Stimulated activated naive CD8-positive, alpha-beta T cell treated with anti-CD3 and anti-CD28 coated beads, Interleukin-15, Interleukin-2, amounts not matched to agents 100 ng/mL and 50 ng/mL, for 24 hours (primary cell): ENCODE data around the gene BEX4.
"Not testable (repeated sequence)": the region's sequence is repeated elsewhere in the genome, so short reads cannot be mapped to it uniquely, and the experiment has no call there.

Experiments
- H3K27ac Mint-ChIP-seq: one replicate; pipeline ENCODE4 v1.8.0; 2021; ENCODE audit warnings: mild to moderate bottlenecking, mixed read lengths
- H3K27me3 Mint-ChIP-seq: one replicate; pipeline ENCODE4 v1.8.0; 2021; ENCODE audit warnings: mixed read lengths
- H3K36me3 Mint-ChIP-seq: one replicate; pipeline ENCODE4 v1.8.0; 2021; ENCODE audit warnings: low read depth, mixed read lengths
- H3K4me1 Mint-ChIP-seq: one replicate; pipeline ENCODE4 v1.8.0; 2021; ENCODE audit warnings: low read depth, mixed read lengths
- H3K4me3 Mint-ChIP-seq: one replicate; pipeline ENCODE4 v1.8.0; 2021; ENCODE audit warnings: mild to moderate bottlenecking, mixed read lengths
- H3K9me3 Mint-ChIP-seq: one replicate; pipeline ENCODE4 v1.8.0; 2021; ENCODE audit warnings: mixed read lengths

The BEX4 gene

DNA sequence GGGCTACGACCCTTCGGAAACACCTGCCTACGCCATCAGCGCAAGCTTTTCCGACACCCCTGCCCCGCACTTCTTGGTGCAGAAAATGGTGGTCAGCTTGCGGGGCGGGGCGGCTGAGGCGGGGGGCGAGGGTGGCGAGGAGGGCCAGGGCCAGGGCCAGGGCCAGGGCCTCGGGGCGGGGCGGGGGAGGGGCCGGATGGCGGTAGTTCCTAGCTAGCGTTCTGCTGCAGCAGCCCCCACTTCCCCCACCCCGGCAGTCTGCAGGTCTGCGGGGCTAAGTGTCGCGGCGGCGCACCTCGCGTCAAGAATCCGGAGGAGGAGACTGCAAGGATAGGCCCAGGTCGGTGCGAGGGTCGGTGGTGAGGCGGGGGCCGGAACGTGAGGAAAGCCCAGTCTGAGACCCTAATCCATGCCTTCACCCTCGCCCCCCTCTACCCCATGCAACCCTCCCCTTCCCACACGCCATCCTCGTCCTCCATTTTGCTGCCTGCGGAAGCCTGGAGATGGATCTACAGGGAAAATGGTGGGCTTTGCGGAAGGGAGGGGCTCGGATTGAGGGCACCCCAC lies 600 bp downstream of the BEX4 start:
- peak overlapping the region; percentile 65 for H3K27ac Mint-ChIP-seq
- peaks cover 20% of the 10 kb centered on the region for H3K4me1 Mint-ChIP-seq
- peak overlapping the region; percentile 79 for H3K4me3 Mint-ChIP-seq
- no peaks in the 10 kb centered on the region for H3K36me3 Mint-ChIP-seq
- no peaks in the 10 kb centered on the region for H3K27me3 Mint-ChIP-seq
- H3K9me3 Mint-ChIP-seq: no peaks in the 10 kb centered on the region

DNA sequence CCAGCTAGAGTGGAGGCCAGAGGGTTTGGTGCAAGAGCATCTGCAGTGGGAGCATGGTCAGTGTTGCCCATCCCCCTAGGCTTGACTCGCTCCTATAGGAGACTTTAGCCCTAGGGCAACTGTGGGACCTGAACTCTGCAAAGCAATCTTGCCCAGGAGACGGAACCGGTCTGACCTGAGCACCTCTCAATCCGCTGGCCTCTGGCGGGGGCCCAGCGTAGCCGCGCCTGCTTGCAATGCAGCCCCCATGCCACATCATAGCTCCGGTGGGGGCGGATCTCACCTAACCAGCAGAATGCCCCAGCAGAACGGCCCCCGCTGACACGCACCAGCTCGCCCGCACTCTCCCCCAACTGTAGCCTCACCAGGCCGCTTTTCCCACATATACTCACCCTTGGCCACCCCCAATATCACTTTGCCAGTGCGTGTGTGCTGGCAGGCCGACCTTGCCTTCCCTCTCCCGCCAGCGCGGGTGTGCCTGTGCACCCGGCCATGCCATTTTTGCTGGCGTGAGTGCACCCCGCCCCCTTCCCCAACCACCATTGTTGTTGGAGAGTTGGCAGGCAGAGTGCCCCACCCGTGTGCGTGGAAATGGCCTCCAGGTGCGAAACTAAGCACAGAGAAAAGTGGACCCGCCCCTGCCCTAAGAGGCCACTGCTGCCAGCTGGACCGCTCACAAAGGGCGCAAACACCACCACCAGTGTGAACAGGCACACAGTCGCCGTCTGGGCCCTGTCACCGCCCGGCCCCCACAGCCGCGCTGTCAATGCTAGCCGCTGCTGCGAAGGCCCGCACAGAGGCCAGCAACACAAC lies 5.8 kb downstream of the BEX4 start:
- Mint-ChIP-seq H3K4me3 (no peak overlapping the region), H3K27me3 (peaks cover 14% of the 10 kb centered on the region), H3K36me3 (no peaks in the 10 kb centered on the region), H3K4me1 (peaks cover 16% of the 10 kb centered on the region), H3K27ac (no peak overlapping the region), H3K9me3 (no peaks in the 10 kb centered on the region)

DNA sequence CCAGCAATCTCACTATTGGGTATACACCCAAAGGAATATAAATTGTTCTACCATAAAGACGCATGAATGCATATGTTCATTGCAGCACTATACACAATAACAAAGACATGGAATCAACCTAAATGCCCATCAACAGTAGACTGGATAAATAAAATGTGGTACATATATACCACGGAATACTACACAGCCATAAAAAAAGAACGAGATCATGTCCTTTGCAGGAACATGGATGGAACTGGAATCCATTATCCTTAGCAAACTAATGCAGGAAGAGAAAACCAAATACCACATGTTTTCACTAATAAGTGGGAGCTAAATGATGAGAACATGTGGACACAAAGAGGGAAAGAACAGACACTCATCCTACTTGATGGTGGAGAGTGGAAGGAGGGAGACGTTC lies 11.0 kb downstream of the BEX4 start:
- not testable (repeated sequence) for H3K4me3 Mint-ChIP-seq, H3K27ac Mint-ChIP-seq, H3K4me1 Mint-ChIP-seq, H3K9me3 Mint-ChIP-seq, H3K36me3 Mint-ChIP-seq
- peaks cover 14% of the 10 kb centered on the region for H3K27me3 Mint-ChIP-seq

DNA sequence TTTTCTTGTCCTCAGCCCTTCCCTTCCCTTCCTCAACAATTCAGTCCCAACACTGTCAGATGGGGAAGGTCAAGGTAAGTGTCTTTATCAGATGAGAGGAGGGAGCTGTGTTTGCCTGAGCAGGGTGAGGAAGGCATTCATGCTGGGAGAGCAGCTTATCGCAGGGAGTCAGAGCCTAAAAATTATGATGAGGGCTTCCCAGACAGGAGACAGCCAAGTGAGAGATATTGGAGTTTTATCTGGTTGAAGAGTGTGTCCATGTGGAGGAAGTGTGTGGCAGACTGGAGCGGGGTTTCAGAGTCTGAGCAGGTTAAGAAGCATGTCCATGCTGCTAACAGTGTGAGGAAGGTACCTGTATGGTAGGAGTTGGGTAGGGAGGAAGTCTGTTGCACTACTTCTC lies 18.4 kb downstream of the BEX4 start:
- H3K9me3 Mint-ChIP-seq: no peaks in the 10 kb centered on the region
- H3K4me1 Mint-ChIP-seq: no peaks in the 10 kb centered on the region
- no peaks in the 10 kb centered on the region for H3K27me3 Mint-ChIP-seq
- H3K27ac Mint-ChIP-seq: no peak overlapping the region
- H3K36me3 Mint-ChIP-seq: no peaks in the 10 kb centered on the region
- no peak overlapping the region for H3K4me3 Mint-ChIP-seq

DNA sequence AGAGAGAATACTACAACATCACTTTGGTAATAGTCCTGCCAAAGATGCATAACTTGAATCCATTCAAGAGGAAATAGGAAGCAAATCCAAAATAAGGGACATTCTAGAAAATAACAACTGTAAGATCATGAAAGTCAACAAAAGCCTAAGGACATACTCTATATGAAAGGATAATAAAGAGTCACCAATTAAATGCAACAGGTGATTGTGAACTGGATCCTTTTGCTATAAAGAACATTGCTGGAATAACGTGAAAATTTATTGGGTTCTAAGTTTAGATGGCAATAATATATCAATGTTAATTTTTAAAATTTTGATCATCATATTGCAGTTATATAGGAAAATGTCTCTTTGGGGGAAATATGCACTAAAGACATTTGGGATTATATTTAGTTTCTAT lies 20.0 kb downstream of the BEX4 start:
- H3K4me3 Mint-ChIP-seq: no peak overlapping the region
- H3K36me3 Mint-ChIP-seq: no peaks in the 10 kb centered on the region
- H3K27me3 Mint-ChIP-seq: no peaks in the 10 kb centered on the region
- no peaks in the 10 kb centered on the region for H3K4me1 Mint-ChIP-seq
- no peak overlapping the region for H3K27ac Mint-ChIP-seq
- H3K9me3 Mint-ChIP-seq: no peaks in the 10 kb centered on the region

DNA sequence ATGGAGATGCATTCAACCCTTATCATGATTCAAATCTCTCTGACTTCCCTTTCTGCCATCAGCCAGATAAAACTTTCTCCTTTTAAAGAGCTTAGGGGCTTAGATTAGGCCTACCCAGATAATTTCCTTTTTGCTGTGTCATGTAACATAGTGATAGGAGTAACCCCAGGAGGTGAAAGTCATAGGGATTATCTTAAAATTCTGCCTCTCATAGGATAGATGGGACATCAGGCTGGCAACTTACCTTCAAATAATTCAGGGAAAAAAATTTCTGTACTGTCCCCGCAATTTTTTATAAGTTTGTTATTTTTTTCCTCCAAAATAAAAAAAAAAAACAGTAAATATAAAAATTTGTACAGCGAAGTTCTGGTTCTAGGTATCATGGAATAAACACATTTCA lies 20.7 kb downstream of the BEX4 start:
- H3K27ac Mint-ChIP-seq, H3K36me3 Mint-ChIP-seq, H3K9me3 Mint-ChIP-seq, H3K4me1 Mint-ChIP-seq, H3K4me3 Mint-ChIP-seq, H3K27me3 Mint-ChIP-seq: not testable (repeated sequence)

DNA sequence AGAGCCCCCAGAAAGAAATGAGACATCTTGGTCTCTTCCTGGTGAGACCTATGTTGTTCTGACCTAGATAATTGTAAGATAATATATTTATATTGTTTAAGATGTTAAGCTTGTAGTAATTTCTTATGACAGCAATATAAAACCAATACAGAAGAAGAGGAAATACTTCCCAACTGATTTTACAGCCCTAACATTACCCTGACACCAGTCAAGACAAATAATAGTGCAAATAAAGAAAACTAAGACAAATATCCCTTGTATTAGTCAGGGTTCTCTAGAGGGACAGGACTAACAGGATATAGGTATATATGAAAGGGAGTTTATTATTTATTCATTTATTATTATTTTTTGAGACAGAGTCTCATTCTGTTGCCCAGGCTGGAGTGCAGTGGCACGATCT lies 21.4 kb downstream of the BEX4 start:
- no peaks in the 10 kb centered on the region for H3K36me3 Mint-ChIP-seq
- no peaks in the 10 kb centered on the region for H3K27me3 Mint-ChIP-seq
- H3K9me3 Mint-ChIP-seq: no peaks in the 10 kb centered on the region
- no peak overlapping the region for H3K4me3 Mint-ChIP-seq
- no peak overlapping the region for H3K27ac Mint-ChIP-seq
- no peaks in the 10 kb centered on the region for H3K4me1 Mint-ChIP-seq

DNA sequence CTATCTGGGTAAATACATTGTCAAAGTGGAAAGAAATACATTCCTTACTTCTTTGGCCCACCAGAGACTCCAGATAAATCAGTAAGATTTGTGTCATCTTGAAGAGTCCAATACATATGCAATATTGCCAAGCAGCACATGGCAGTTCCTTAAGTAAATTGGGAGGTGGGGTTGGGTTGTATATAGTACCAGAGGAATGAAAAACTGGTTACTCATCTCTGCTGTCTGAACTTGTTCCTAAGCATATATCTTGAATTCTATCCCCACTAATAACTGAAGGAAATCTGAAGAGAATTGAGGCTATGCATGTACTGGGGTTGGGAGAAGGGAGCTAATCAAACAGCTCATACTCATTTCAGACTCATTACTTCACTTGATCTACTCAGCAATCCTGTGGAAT lies 25.2 kb downstream of the BEX4 start:
- Mint-ChIP-seq H3K27ac (no peak overlapping the region), H3K4me1 (no peaks in the 10 kb centered on the region), H3K36me3 (no peaks in the 10 kb centered on the region), H3K27me3 (no peaks in the 10 kb centered on the region), H3K9me3 (no peaks in the 10 kb centered on the region), H3K4me3 (no peak overlapping the region)

DNA sequence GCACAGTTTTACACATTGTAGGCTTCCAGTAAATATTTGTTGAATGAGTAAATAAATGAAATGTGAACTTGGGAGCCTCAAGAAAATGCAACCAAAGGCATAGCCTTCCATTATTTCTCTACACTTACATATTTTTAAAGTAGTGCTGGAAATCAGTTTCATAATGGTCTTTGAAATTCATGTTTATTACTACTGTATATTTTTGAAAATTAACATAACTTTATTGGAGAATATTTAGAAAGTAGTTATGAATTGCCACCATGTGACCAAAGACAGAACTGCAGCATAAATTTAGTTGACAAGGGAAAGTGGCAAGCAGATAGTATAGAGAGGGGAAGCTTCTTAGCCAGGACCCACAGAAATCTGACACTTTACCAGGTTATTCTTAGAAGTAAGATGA lies 33.6 kb downstream of the BEX4 start:
- Mint-ChIP-seq H3K9me3 (no peaks in the 10 kb centered on the region), H3K4me1 (peaks cover 4% of the 10 kb centered on the region), H3K27me3 (no peaks in the 10 kb centered on the region), H3K4me3 (no peak overlapping the region), H3K36me3 (peaks cover 6% of the 10 kb centered on the region), H3K27ac (no peak overlapping the region)

DNA sequence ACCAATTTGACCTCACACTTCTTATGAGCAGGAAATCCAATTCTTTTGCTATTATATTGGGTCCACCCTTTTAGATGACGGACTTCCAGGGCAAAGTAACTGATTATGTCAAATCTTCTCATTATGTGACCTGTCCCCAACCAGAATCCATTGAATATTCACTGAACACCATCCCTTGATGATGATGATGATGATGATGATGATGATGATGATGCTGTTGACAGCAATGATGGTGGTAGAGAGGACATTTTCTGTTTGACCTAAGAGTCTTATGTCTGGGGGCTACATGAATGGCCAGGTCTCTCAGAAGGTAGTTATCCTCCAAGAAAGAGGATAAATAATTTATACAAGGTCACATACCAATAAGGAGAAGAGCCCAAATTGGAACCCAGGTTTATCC lies 34.9 kb downstream of the BEX4 start:
- Mint-ChIP-seq H3K36me3 (peaks cover 8% of the 10 kb centered on the region), H3K27ac (no peak overlapping the region), H3K9me3 (no peaks in the 10 kb centered on the region), H3K27me3 (no peaks in the 10 kb centered on the region), H3K4me3 (no peak overlapping the region), H3K4me1 (peaks cover 7% of the 10 kb centered on the region)

DNA sequence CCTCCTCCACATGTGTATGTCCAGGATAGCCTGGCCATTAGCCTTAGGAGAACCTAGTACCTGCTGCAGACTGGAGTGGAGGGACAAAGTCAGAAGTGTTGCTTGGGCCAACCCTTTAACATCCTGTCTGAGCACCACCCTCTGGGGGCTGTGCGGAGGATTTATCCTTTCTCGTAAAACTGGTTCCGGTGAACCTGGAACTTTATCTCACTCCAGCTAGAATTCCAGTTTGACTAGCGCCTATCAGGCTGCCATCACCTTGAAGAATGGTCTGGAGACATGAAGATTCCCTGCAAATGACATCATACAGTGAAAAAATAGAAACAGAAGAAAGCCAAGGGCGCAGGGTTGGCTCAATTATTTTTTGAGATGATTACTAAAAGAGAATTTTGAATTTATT lies 36.1 kb downstream of the BEX4 start:
- Mint-ChIP-seq H3K4me3 (no peak overlapping the region), H3K27me3 (no peaks in the 10 kb centered on the region), H3K27ac (no peak overlapping the region), H3K9me3 (no peaks in the 10 kb centered on the region), H3K4me1 (peaks cover 13% of the 10 kb centered on the region), H3K36me3 (peaks cover 8% of the 10 kb centered on the region)

DNA sequence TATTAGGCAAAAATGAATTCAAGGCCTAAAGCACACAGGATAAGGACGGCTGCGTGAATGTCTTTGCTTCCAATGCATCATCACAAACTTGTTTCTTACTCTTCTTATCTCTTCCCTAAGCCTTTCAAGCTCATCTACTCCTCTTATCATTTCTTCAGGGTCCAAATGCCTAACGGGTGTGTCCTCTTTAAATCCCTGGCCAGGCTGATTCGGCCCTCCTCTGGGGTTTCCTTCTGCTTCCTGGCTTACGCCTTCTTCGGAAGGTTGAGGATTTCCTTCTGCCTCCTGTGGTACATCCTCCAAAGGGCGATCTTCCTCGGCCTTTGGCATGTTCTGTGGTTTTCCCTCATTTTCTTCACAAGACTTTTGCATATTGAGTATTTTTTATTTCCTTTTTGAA lies 38.7 kb downstream of the BEX4 start:
- H3K27me3 Mint-ChIP-seq: no peaks in the 10 kb centered on the region
- no peaks in the 10 kb centered on the region for H3K9me3 Mint-ChIP-seq
- peak overlapping the region; percentile 93 for H3K4me3 Mint-ChIP-seq
- peak overlapping the region; percentile 93 for H3K27ac Mint-ChIP-seq
- peaks cover 8% of the 10 kb centered on the region for H3K36me3 Mint-ChIP-seq
- H3K4me1 Mint-ChIP-seq: peaks cover 13% of the 10 kb centered on the region

DNA sequence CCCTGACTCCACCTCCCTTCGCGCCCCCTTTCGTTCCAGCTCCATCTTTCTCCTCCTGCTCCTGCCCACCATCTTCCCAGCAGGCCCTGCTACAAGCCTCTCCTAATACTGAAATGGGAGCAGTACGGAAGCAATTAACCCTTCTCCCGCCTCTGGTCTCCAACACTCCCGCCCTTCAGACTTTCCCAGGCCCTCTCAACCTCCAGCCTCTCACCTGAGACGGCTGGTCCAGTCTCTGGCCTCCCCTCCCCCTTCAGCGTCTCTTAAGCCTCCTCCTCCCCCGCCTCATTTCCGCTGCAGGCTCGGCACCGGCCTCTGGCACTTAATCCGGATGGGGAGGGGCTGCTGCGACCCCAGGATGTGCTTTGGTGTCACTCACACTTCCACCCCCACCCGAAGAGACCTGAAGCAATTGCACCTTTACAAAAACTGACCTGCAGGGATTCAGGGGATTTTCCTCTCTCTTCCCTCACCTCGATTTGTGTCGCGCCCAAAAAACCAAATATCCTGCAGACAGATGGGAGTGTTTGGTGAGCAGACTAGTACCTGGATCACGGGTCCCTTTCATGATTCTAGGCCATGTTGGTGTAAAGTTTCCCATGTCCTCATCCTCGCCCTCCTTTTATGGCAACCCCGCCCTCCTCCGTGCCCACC lies 39.4 kb downstream of the BEX4 start:
- peak overlapping the region; percentile 93 for H3K4me3 Mint-ChIP-seq
- H3K27me3 Mint-ChIP-seq: no peaks in the 10 kb centered on the region
- H3K36me3 Mint-ChIP-seq: peaks cover 8% of the 10 kb centered on the region
- H3K27ac Mint-ChIP-seq: peak overlapping the region; percentile 93
- peaks cover 13% of the 10 kb centered on the region for H3K4me1 Mint-ChIP-seq
- no peaks in the 10 kb centered on the region for H3K9me3 Mint-ChIP-seq

DNA sequence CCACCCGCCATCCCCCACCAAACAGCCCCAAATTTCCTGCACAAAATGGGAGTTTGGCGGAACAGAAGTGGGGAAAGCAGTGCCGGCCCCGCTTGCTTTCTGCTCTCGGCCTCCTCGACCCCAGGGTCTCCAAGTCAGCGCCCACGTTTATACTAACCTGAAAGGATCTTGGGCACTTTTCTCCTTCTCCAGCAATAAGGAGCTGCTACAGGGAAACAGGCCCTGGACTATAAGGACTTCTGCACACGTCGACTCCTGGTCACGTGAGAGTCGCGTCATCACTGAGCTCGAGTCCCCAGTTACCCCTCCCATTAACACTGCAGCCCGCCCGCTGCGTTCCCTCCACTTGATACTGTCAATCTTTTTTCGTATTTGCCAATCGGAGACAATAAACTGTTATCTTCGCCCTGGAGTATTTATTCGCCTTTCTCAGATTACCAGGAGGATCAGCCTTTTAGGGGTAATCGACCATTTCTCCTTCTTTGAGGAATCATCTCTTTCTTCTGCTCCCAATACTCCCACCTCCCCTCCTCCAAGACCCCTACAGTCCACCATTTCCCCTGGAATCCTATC lies 40.1 kb downstream of the BEX4 start, which contains the start of gene TCEAL8:
TSS of gene TCEAL8 (minus strand) at position 235 of the 573 bp plus-strand sequence. CDS start 1,176 bp downstream, outside the sequence.
- H3K4me3 Mint-ChIP-seq: peak within 1 kb of the TSS; percentile 93
- peak within 1 kb of the TSS; percentile 93 for H3K27ac Mint-ChIP-seq
- no peaks in the 10 kb centered on the region for H3K27me3 Mint-ChIP-seq
- H3K36me3 Mint-ChIP-seq: peaks cover 8% of the 10 kb centered on the region
- H3K9me3 Mint-ChIP-seq: no peaks in the 10 kb centered on the region
- H3K4me1 Mint-ChIP-seq: peaks cover 13% of the 10 kb centered on the region

DNA sequence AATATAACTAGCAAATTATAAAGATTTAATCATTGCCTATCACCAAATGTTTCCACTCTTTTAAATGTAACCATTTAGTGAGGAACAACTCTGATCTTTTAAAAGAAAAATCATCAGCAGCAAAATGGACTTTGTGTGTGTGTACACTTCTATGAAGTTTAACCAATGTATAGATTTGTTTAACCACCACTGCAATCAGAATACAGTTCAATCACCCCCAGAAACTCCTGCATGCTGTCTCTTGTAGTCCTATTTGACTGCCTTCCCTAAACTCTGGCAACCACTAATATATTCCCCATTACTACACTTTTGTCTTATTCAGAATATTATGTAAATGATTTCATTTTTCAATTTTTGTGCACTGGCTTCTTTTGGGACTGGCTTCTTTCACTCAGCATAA lies 41.7 kb downstream of the BEX4 start:
- no peak overlapping the region for H3K4me3 Mint-ChIP-seq
- no peaks in the 10 kb centered on the region for H3K9me3 Mint-ChIP-seq
- H3K4me1 Mint-ChIP-seq: peaks cover 13% of the 10 kb centered on the region
- H3K27ac Mint-ChIP-seq: no peak overlapping the region
- H3K36me3 Mint-ChIP-seq: peaks cover 8% of the 10 kb centered on the region
- H3K27me3 Mint-ChIP-seq: peaks cover 3% of the 10 kb centered on the region
